Neural progenitor cell (in vitro differentiated cells): Measurements from ENCODE around the gene LMF1. TPM values are rescaled to one million over a fixed set of nuclear protein-coding genes. Genes with fewer than 3 reads are reported as not detected.

Experiments
- DNase-seq: peaks from one replicate; pipeline ENCODE4 v3.0.0-alpha.2; 2016; ENCODE audit warnings: low spot score
- H2AFZ ChIP-seq: fragments of 200-600 bp; sonication (generic); replicated peaks from 2 replicates; pipeline ENCODE4 v1.6.1; 2016; ENCODE audit warnings: antibody characterized with exemption
- H3F3A ChIP-seq: fragments of 200-600 bp; sonication (generic); 2 replicates; pipeline ENCODE4 v1.6.1; 2016; ENCODE audit warnings: antibody characterized with exemption, low read depth
- H3K27ac ChIP-seq: fragments of 200-600 bp; sonication (generic); 2 replicates; pipeline ENCODE4 v1.5.1; 2016; ENCODE audit warnings: mild to moderate bottlenecking
- H3K27me3 ChIP-seq: fragments of 200-600 bp; sonication (generic); 2 replicates; pipeline ENCODE4 v1.6.1; 2016; ENCODE audit warnings: mild to moderate bottlenecking, moderate library complexity
- H3K36me3 ChIP-seq: fragments of 200-600 bp; sonication (generic); 2 replicates; pipeline ENCODE4 v1.5.1; 2016
- H3K4me1 ChIP-seq: fragments of 200-600 bp; sonication (generic); 2 replicates; pipeline ENCODE4 v1.6.1; 2016; ENCODE audit warnings: mixed run types
- H3K4me2 ChIP-seq: fragments of 200-600 bp; sonication (generic); 2 replicates; pipeline ENCODE4 v1.6.1; 2016
- H3K4me3 ChIP-seq: fragments of 200-600 bp; sonication (generic); 2 replicates; pipeline ENCODE4 v1.5.1; 2016
- H3K79me2 ChIP-seq: fragments of 200-600 bp; sonication (generic); 2 replicates; pipeline ENCODE4 v1.6.1; 2016; ENCODE audit warnings: low read depth
- H3K9ac ChIP-seq: fragments of 200-600 bp; sonication (generic); 2 replicates; pipeline ENCODE4 v1.6.1; 2016
- H3K9me3 ChIP-seq: fragments of 200-600 bp; sonication (generic); 2 replicates; pipeline ENCODE4 v1.5.1; 2016; ENCODE audit warnings: low read depth
- H4K20me1 ChIP-seq: fragments of 200-600 bp; sonication (generic); 2 replicates; pipeline ENCODE4 v1.6.1; 2016; ENCODE audit warnings: low read depth
- H3K27ac Mint-ChIP-seq: 3 replicates; pipeline ENCODE4 v1.8.0; 2021; ENCODE audit warnings: mixed read lengths
- H3K27me3 Mint-ChIP-seq: 2 replicates; pipeline ENCODE4 v1.8.0; 2022; ENCODE audit warnings: low read depth, mild to moderate bottlenecking, inconsistent platforms, moderate library complexity, mixed read lengths; ENCODE audit not compliant: insufficient read depth
- H3K36me3 Mint-ChIP-seq: 3 replicates; pipeline ENCODE4 v1.8.0; 2021; ENCODE audit warnings: mixed read lengths
- H3K4me1 Mint-ChIP-seq: 3 replicates; pipeline ENCODE4 v1.8.0; 2021; ENCODE audit warnings: mixed read lengths
- H3K4me3 Mint-ChIP-seq: 3 replicates; pipeline ENCODE4 v1.8.0; 2021; ENCODE audit warnings: mild to moderate bottlenecking, moderate library complexity, mixed read lengths
- H3K9me3 Mint-ChIP-seq: 3 replicates; pipeline ENCODE4 v1.8.0; 2020; ENCODE audit warnings: mixed read lengths
- CTCF ChIP-seq: fragments of 200-600 bp; sonication (generic); IDR thresholded peaks from 2 replicates; pipeline ENCODE4 v1.5.1; 2017; ENCODE audit warnings: antibody characterized with exemption, mild to moderate bottlenecking
- EZH2 ChIP-seq: fragments of 200-600 bp; sonication (generic); IDR thresholded peaks from 2 replicates; pipeline ENCODE4 v1.6.1; 2017; ENCODE audit warnings: antibody characterized with exemption, mild to moderate bottlenecking, moderate library complexity
- EZH2phosphoT487 ChIP-seq: fragments of 200-600 bp; sonication (generic); IDR thresholded peaks from 2 replicates; pipeline ENCODE4 v1.6.1; 2017; ENCODE audit warnings: antibody characterized with exemption
- total RNA-seq: library from RNA; depleted of rRNA; stranded (reverse); fragments of >200 nt; gene quantifications from 2 replicates; pipeline ENCODE4 v1.2.3, GENCODE V29; 2015; ENCODE audit warnings: low replicate concordance

The LMF1 gene
- total RNA-seq, 1 donor from 2014 or later = 3.4 TPM

GRCh38 chr16:924063-924462 is 46.7 kb downstream of the LMF1 start:
- no peaks in the 10 kb centered on the region for H3K9me3 ChIP-seq
- H3K36me3 ChIP-seq = no peaks in the 10 kb centered on the region
- DNase-seq = no peak
- H3K4me1 ChIP-seq = no peaks in the 10 kb centered on the region
- no peaks in the 10 kb centered on the region for H4K20me1 ChIP-seq
- no peak overlapping the region for H3K4me2 ChIP-seq
- Mint-ChIP-seq H3K9me3 (peaks cover 19% of the 10 kb centered on the region), H3K4me3 (no peak overlapping the region), H3K36me3 (peaks cover 41% of the 10 kb centered on the region), H3K27ac (no peak overlapping the region), H3K4me1 (peaks cover 21% of the 10 kb centered on the region), H3K27me3 (peaks cover 2% of the 10 kb centered on the region)
- H3K27me3 ChIP-seq = peaks cover under 1% of the 10 kb centered on the region
- H3K27ac ChIP-seq = no peak overlapping the region
- TF ChIP-seq EZH2 = no peak
- no peak overlapping the region for H2AFZ ChIP-seq
- H3K9ac ChIP-seq = no peak overlapping the region
- H3K79me2 ChIP-seq = no peaks in the 10 kb centered on the region
- no peak overlapping the region for H3K4me3 ChIP-seq
- peaks cover 8% of the 10 kb centered on the region for H3F3A ChIP-seq

- H3K9me3 ChIP-seq = no peaks in the 10 kb centered on the region
- Mint-ChIP-seq H3K27ac (no peak overlapping the region), H3K27me3 (peaks cover 2% of the 10 kb centered on the region), H3K9me3 (peaks cover 19% of the 10 kb centered on the region), H3K4me1 (peaks cover 24% of the 10 kb centered on the region), H3K4me3 (no peak overlapping the region), H3K36me3 (peaks cover 44% of the 10 kb centered on the region)
- H3K4me3 ChIP-seq = no peak overlapping the region
- no peak overlapping the region for H3K4me2 ChIP-seq
- no peaks in the 10 kb centered on the region for H3K27me3 ChIP-seq
- TF ChIP-seq EZH2phosphoT487 = no peak
- no peak for TF ChIP-seq EZH2
- TF ChIP-seq CTCF = no peak
- H4K20me1 ChIP-seq = no peaks in the 10 kb centered on the region
- no peak for DNase-seq
- no peak overlapping the region for H3K9ac ChIP-seq
- H3F3A ChIP-seq = peaks cover 8% of the 10 kb centered on the region
- no peaks in the 10 kb centered on the region for H3K36me3 ChIP-seq
- H3K27ac ChIP-seq = no peak overlapping the region
- H3K79me2 ChIP-seq = no peaks in the 10 kb centered on the region
- no peak overlapping the region for H2AFZ ChIP-seq
- H3K4me1 ChIP-seq = peaks cover under 1% of the 10 kb centered on the region
Measured at GRCh38 chr16:923184-923583, 47.6 kb downstream of the LMF1 start.

GRCh38 chr16:922051-922450 is 48.7 kb downstream of the LMF1 start:
- DNase-seq = no peak
- no peak overlapping the region for H3K4me2 ChIP-seq
- peaks cover 25% of the 10 kb centered on the region for H3K4me1 Mint-ChIP-seq
- no peak overlapping the region for H3K27ac Mint-ChIP-seq
- H3K79me2 ChIP-seq = no peaks in the 10 kb centered on the region
- H3K4me3 Mint-ChIP-seq = no peak overlapping the region
- no peak overlapping the region for H3K27ac ChIP-seq
- H3K27me3 ChIP-seq = no peaks in the 10 kb centered on the region
- no peak overlapping the region for H3K4me3 ChIP-seq
- no peak overlapping the region for H2AFZ ChIP-seq
- peaks cover 8% of the 10 kb centered on the region for H3F3A ChIP-seq
- no peak overlapping the region for H3K9ac ChIP-seq
- peaks cover 19% of the 10 kb centered on the region for H3K9me3 Mint-ChIP-seq
- H3K27me3 Mint-ChIP-seq = peaks cover 2% of the 10 kb centered on the region
- H3K36me3 Mint-ChIP-seq = peaks cover 44% of the 10 kb centered on the region
- H3K36me3 ChIP-seq = no peaks in the 10 kb centered on the region
- peaks cover 3% of the 10 kb centered on the region for H3K4me1 ChIP-seq
- no peaks in the 10 kb centered on the region for H3K9me3 ChIP-seq
- H4K20me1 ChIP-seq = no peaks in the 10 kb centered on the region
- TF ChIP-seq CTCF (no peak), EZH2 (no peak), EZH2phosphoT487 (no peak)

GRCh38 chr16:921321-921905 is 49.4 kb downstream of the LMF1 start:
- Histone ChIP-seq H3K4me3 (no peak overlapping the region), H2AFZ (no peak overlapping the region), H3K36me3 (no peaks in the 10 kb centered on the region), H3K9ac (no peak overlapping the region), H3K79me2 (no peaks in the 10 kb centered on the region), H3F3A (peaks cover 8% of the 10 kb centered on the region), H4K20me1 (no peaks in the 10 kb centered on the region), H3K4me1 (peaks cover 3% of the 10 kb centered on the region), H3K27me3 (no peaks in the 10 kb centered on the region), H3K4me2 (no peak overlapping the region), H3K9me3 (no peaks in the 10 kb centered on the region), H3K27ac (no peak overlapping the region)
- no peak for TF ChIP-seq CTCF
- no peak for TF ChIP-seq EZH2phosphoT487
- no peak for TF ChIP-seq EZH2
- H3K27ac Mint-ChIP-seq = no peak overlapping the region
- peaks cover 18% of the 10 kb centered on the region for H3K9me3 Mint-ChIP-seq
- H3K4me3 Mint-ChIP-seq = no peak overlapping the region
- H3K36me3 Mint-ChIP-seq = peaks cover 44% of the 10 kb centered on the region
- DNase-seq = peak; percentile 1
- H3K27me3 Mint-ChIP-seq = peaks cover 2% of the 10 kb centered on the region
- peaks cover 25% of the 10 kb centered on the region for H3K4me1 Mint-ChIP-seq
